HepG2 (cell line): ENCODE measurements around the gene CTTNBP2NL. TPM values are rescaled to one million over a fixed set of nuclear protein-coding genes. Genes with fewer than 3 reads are reported as not detected.

Experiments
- AGO2 ChIP-seq: fragments of 200-400 bp; formaldehyde crosslinking; optimal IDR thresholded peaks from 2 replicates; pipeline ENCODE3; 2017; ENCODE audit warnings: mild to moderate bottlenecking, low read depth, low read length, moderate library complexity
- ARHGAP35 ChIP-seq: sonication (generic); formaldehyde crosslinking; IDR thresholded peaks from 2 replicates; pipeline ENCODE4 v1.9.0; 2022; ENCODE audit warnings: mild to moderate bottlenecking, inconsistent platforms, moderate library complexity, missing genetic modification reagents, borderline replicate concordance
- CENPT ChIP-seq: sonication (generic); formaldehyde crosslinking; IDR thresholded peaks from 2 replicates; pipeline ENCODE4 v1.8.0; 2022; ENCODE audit warnings: low read depth, mild to moderate bottlenecking, moderate library complexity, missing genetic modification reagents
- CENPX ChIP-seq: sonication (generic); formaldehyde crosslinking; IDR thresholded peaks from 2 replicates; pipeline ENCODE4 v1.9.0; 2021; ENCODE audit warnings: mild to moderate bottlenecking, missing genetic modification reagents, moderate library complexity
- DPF2 ChIP-seq: sonication (generic); formaldehyde crosslinking; IDR thresholded peaks from 2 replicates; pipeline ENCODE4 v1.4.0; 2020; ENCODE audit warnings: mild to moderate bottlenecking, low read depth, missing genetic modification reagents, borderline replicate concordance
- FIP1L1 ChIP-seq: fragments of 200-400 bp; formaldehyde crosslinking; IDR thresholded peaks from 2 replicates; pipeline ENCODE4 v1.6.1; 2018; ENCODE audit warnings: low read depth, mild to moderate bottlenecking, low read length, moderate library complexity, borderline replicate concordance; ENCODE audit not compliant: insufficient read depth
- GATAD1 ChIP-seq: IDR thresholded peaks from 2 replicates; pipeline ENCODE4 v1.6.1; 2016; ENCODE audit warnings: missing genetic modification reagents, missing compliant biosample characterization
- KAT8 ChIP-seq: IDR thresholded peaks from 2 replicates; pipeline ENCODE4 v1.6.1; 2016; ENCODE audit warnings: missing genetic modification reagents, missing compliant biosample characterization
- MAZ ChIP-seq, 2 experiments: sonication (generic) in 1 of 2; formaldehyde crosslinking in 1 of 2; IDR thresholded peaks; 2 replicates each; pipeline versions ENCODE4 v1.5.0 to v1.6.1; 2012 to 2020; ENCODE audit warnings: low read depth in 2 of 2, mild to moderate bottlenecking in 2 of 2, borderline replicate concordance in 1 of 2, improper control_type of control experiment in 1 of 2, low read length in 1 of 2, missing genetic modification reagents in 1 of 2, moderate library complexity in 1 of 2
- MIER2 ChIP-seq: IDR thresholded peaks from 2 replicates; pipeline ENCODE4 v1.6.1; 2016; ENCODE audit warnings: missing biosample characterization, missing genetic modification reagents
- MXD1 ChIP-seq: sonication (generic); formaldehyde crosslinking; IDR thresholded peaks from 2 replicates; pipeline ENCODE4 v1.4.0; 2020; ENCODE audit warnings: mild to moderate bottlenecking, missing genetic modification reagents
- NAIF1 ChIP-seq: sonication (generic); formaldehyde crosslinking; IDR thresholded peaks from 2 replicates; pipeline ENCODE4 v1.5.0; 2020; ENCODE audit warnings: mild to moderate bottlenecking, missing genetic modification reagents, borderline replicate concordance
- NFE2 ChIP-seq: sonication (generic); formaldehyde crosslinking; IDR thresholded peaks from 2 replicates; pipeline ENCODE4 v1.4.0; 2020; ENCODE audit warnings: missing genetic modification reagents
- NFIC ChIP-seq: IDR thresholded peaks from 2 replicates; pipeline ENCODE4 v1.6.1; 2012; ENCODE audit warnings: mild to moderate bottlenecking, low read length, inconsistent platforms
- PHF5A ChIP-seq: IDR thresholded peaks from one replicate; pipeline ENCODE4 v1.6.1; 2018; ENCODE audit warnings: low read depth, missing genetic modification reagents; ENCODE audit not compliant: unreplicated experiment
- SAFB2 ChIP-seq: sonication (generic); formaldehyde crosslinking; IDR thresholded peaks from 2 replicates; pipeline ENCODE4 v1.5.1; 2020; ENCODE audit warnings: missing genetic modification reagents, low read depth, mild to moderate bottlenecking, borderline replicate concordance
- SP1 ChIP-seq, 2 experiments: fragments of 450-650 bp in 1 of 2; sonication (generic) in 1 of 2; formaldehyde crosslinking in 1 of 2; IDR thresholded peaks; 2 replicates each; pipeline versions ENCODE4 v1.4.0 to v1.6.1; 2016 to 2020; ENCODE audit warnings: missing genetic modification reagents in 1 of 2
- SRSF1 ChIP-seq: fragments of 200-400 bp; formaldehyde crosslinking; optimal IDR thresholded peaks from 2 replicates; pipeline ENCODE3; 2017; ENCODE audit warnings: mild to moderate bottlenecking, low read depth, low read length, moderate library complexity
- TBX2 ChIP-seq: sonication (generic); formaldehyde crosslinking; IDR thresholded peaks from 2 replicates; pipeline ENCODE4 v1.5.0; 2020; ENCODE audit warnings: missing genetic modification reagents, mild to moderate bottlenecking, borderline replicate concordance
- YEATS4 ChIP-seq: sonication (generic); formaldehyde crosslinking; IDR thresholded peaks from 2 replicates; pipeline ENCODE4 v1.4.0; 2020; ENCODE audit warnings: missing genetic modification reagents, borderline replicate concordance
- YY1 ChIP-seq: IDR thresholded peaks from 2 replicates; pipeline ENCODE4 v1.6.1; 2011; ENCODE audit warnings: low read length, low read depth, moderate library complexity, mild to moderate bottlenecking; ENCODE audit not compliant: insufficient read depth, insufficient replicate concordance
- ZBTB2 ChIP-seq: sonication (generic); formaldehyde crosslinking; IDR thresholded peaks from 2 replicates; pipeline ENCODE4 v1.8.0; 2022; ENCODE audit warnings: low read depth, missing genetic modification reagents
- ZFX ChIP-seq: sonication (generic); formaldehyde crosslinking; IDR thresholded peaks from 2 replicates; pipeline ENCODE4 v1.4.0; 2020; ENCODE audit warnings: mild to moderate bottlenecking, low read depth, missing genetic modification reagents, moderate library complexity
- ZFYVE20 ChIP-seq: sonication (generic); formaldehyde crosslinking; IDR thresholded peaks from 2 replicates; pipeline ENCODE4 v1.8.0; 2023; ENCODE audit warnings: low read depth, mild to moderate bottlenecking, moderate library complexity, missing genetic modification reagents, borderline replicate concordance
- ZIK1 ChIP-seq: sonication (generic); formaldehyde crosslinking; IDR thresholded peaks from 2 replicates; pipeline ENCODE4 v1.5.0; 2020; ENCODE audit warnings: mild to moderate bottlenecking, low read depth, missing genetic modification reagents, borderline replicate concordance
- ZNF329 ChIP-seq: sonication (generic); formaldehyde crosslinking; IDR thresholded peaks from 2 replicates; pipeline ENCODE4 v1.9.0; 2021; ENCODE audit warnings: low read depth, mild to moderate bottlenecking, missing genetic modification reagents
- ZNF367 ChIP-seq: sonication (generic); formaldehyde crosslinking; IDR thresholded peaks from 2 replicates; pipeline ENCODE4 v1.4.0; 2020; ENCODE audit warnings: missing genetic modification reagents, borderline replicate concordance
- ZNF674 ChIP-seq: sonication (generic); formaldehyde crosslinking; IDR thresholded peaks from 2 replicates; pipeline ENCODE4 v1.5.0; 2020; ENCODE audit warnings: low read depth, mild to moderate bottlenecking, missing genetic modification reagents
- ZNF773 ChIP-seq: sonication (generic); formaldehyde crosslinking; IDR thresholded peaks from 2 replicates; pipeline ENCODE4 v1.4.0; 2020; ENCODE audit warnings: missing genetic modification reagents, borderline replicate concordance
- polyA plus RNA-seq, 8 experiments: library from polyadenylated mRNA; depleted of rRNA in 3 of 8; stranded (reverse) in 7 of 8; unstranded in 1 of 8; fragments of >200 nt; fragmentation: Illumina TruSeq in 4 of 8; extraction: Trizol in 4 of 8; gene quantifications; 2 replicates each; pipeline versions ENCODE4 v1.2.1 to v1.2.3, GENCODE V29; 2011 to 2016; ENCODE audit warnings: low read depth in 4 of 8, missing spikeins in 1 of 8, mixed read lengths in 1 of 8; ENCODE audit not compliant: insufficient read depth in 1 of 8
- total RNA-seq, 5 experiments: library from RNA; depleted of rRNA; stranded (reverse); fragments of >200 nt; fragmentation: Illumina TruSeq; extraction: Trizol; gene quantifications; 2 replicates each; pipeline ENCODE4 v1.2.3, GENCODE V29; 2016; ENCODE audit warnings: low read depth in 1 of 5

Gene CTTNBP2NL
- total and polyA plus RNA-seq, 2 of the 13 experiments (the other 11 are each of a cell fraction or from before 2014, with no cell fraction given): 2.1 to 4.1 TPM

- TF ChIP-seq ZNF674 (CRISPR knock-in tag) (no peak), GATAD1 (CRISPR knock-in tag) (0 out of 2 replicates have a peak, but pooled peaks have one; percentile 17), MXD1 (CRISPR knock-in tag) (peak; percentile 80; the same call in 1 of the 2 replicates), PHF5A (CRISPR knock-in tag) (no peak), ZNF367 (CRISPR knock-in tag) (no peak), YEATS4 (peak; percentile 46; the same call in 1 of the 2 replicates), NFIC (no peak), MIER2 (CRISPR knock-in tag) (peak; percentile 37; the same call in 1 of the 2 replicates), MAZ (IDR thresholded peaks at IDR 0.05; ENCODE audit: borderline replicate concordance, low read depth, low read length) (peak; percentile 92), MAZ (CRISPR knock-in tag; IDR thresholded peaks at IDR 0.05; ENCODE audit: low read depth) (peak; percentile 97), SP1 (IDR thresholded peaks at IDR 0.05) (no peak), SP1 (CRISPR knock-in tag; IDR thresholded peaks at IDR 0.05) (no peak), TBX2 (CRISPR knock-in tag) (peak; percentile 69; the same call in 1 of the 2 replicates), SAFB2 (CRISPR knock-in tag) (0 out of 2 replicates have a peak, but pooled peaks have one; percentile 23), NFE2 (CRISPR knock-in tag) (no peak), ZFYVE20 (CRISPR knock-in tag) (no peak), ZFX (CRISPR knock-in tag) (peak; percentile 53; the same call in 1 of the 2 replicates), DPF2 (CRISPR knock-in tag) (no peak), CENPX (CRISPR knock-in tag) (no peak), ZIK1 (CRISPR knock-in tag) (0 out of 2 replicates have a peak, but pooled peaks have one; percentile 39), ARHGAP35 (CRISPR knock-in tag) (0 out of 2 replicates have a peak, but pooled peaks have one; percentile 60), KAT8 (CRISPR knock-in tag) (peak; percentile 71; the same call in 1 of the 2 replicates), ZNF329 (CRISPR knock-in tag) (no peak), CENPT (no peak), SRSF1 (no peak), FIP1L1 (no peak), ZBTB2 (CRISPR knock-in tag) (no peak), AGO2 (peak; percentile 32), ZNF773 (CRISPR knock-in tag) (no peak), YY1 (peak; percentile 61), NAIF1 (no peak)
Measured at GRCh38 chr1:112466078-112466660, 70.2 kb downstream of the CTTNBP2NL start (continued).
